Measurements from ENCODE around the gene GFRA1. TPM values are rescaled to one million over a fixed set of nuclear protein-coding genes. Genes with fewer than 3 reads are reported as not detected.
A peak's percentile ranks its signal among the peaks of the same experiment; 100 is the strongest.

Gene GFRA1
- total RNA-seq, 4 donors from 2014 or later, result 21.0 to 62.5 (median 59.3) TPM

- H3K4me3 ChIP-seq, result no peak overlapping the region
- H3K9me3 ChIP-seq, result no peaks in the 10 kb centered on the region
- no peak for TF ChIP-seq EP300 (IDR thresholded peaks at IDR 0.05)
- no peak for TF ChIP-seq POLR2AphosphoS5 (IDR thresholded peaks at IDR 0.05)
- no peak for TF ChIP-seq CTCF (IDR thresholded peaks at IDR 0.05)
- no peak for TF ChIP-seq POLR2A (IDR thresholded peaks at IDR 0.05)
- 75 to 85% methylated on average over 2 to 3 of the region's 3 CpGs for WGBS, 2 donors (ENCODE audit: low coverage in 1 of 2)
- no peak for ATAC-seq
- H3K27me3 ChIP-seq, result no peaks in the 10 kb centered on the region
- no peak overlapping the region for H3K27ac ChIP-seq
- H3K4me1 ChIP-seq, result no peaks in the 10 kb centered on the region
- H3K36me3 ChIP-seq, result no peaks in the 10 kb centered on the region
Measured at GRCh38 chr10:116298586-116298985, 25.6 kb upstream of the GFRA1 start.

DNA sequence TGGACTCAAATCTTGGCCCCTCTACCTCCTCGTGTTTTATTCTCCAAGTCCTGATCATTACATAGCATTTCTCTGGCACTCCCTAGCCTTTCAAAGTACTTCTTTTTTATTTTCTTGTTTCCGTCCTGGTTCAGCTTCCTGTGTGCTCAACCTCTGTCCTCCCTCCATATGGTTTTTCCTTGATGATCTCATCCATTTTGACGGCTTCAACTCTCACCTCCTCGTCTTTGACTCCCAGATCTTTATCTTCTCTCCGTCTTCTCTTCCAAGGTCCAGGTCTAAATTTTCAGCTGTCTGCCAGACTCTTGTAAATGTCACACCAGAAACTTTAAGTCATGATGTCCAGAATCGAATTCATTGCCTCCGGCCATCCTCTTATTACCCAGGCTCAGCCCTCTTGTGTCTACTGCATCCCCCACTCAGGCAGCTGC, 23.3 kb upstream of the GFRA1 start:
- ATAC-seq, result no peak
- H3K9me3 ChIP-seq, result no peaks in the 10 kb centered on the region
- no peaks in the 10 kb centered on the region for H3K36me3 ChIP-seq
- no peak overlapping the region for H3K27ac ChIP-seq
- no peaks in the 10 kb centered on the region for H3K4me1 ChIP-seq
- H3K27me3 ChIP-seq, result peaks cover 7% of the 10 kb centered on the region
- no peak overlapping the region for H3K4me3 ChIP-seq
- WGBS, 2 donors (ENCODE audit: low coverage in 1 of 2), result 34 to 42% methylated on average over 4 to 7 of the region's 7 CpGs
- TF ChIP-seq POLR2AphosphoS5 (IDR thresholded peaks at IDR 0.05) (no peak), EP300 (IDR thresholded peaks at IDR 0.05) (no peak), POLR2A (IDR thresholded peaks at IDR 0.05) (no peak), CTCF (IDR thresholded peaks at IDR 0.05) (no peak)

GRCh38 chr10:116292493-116292892, 19.5 kb upstream of the GFRA1 start:
- Histone ChIP-seq H3K9me3 (no peaks in the 10 kb centered on the region), H3K4me3 (no peak overlapping the region)
- no peak for ATAC-seq

DNA sequence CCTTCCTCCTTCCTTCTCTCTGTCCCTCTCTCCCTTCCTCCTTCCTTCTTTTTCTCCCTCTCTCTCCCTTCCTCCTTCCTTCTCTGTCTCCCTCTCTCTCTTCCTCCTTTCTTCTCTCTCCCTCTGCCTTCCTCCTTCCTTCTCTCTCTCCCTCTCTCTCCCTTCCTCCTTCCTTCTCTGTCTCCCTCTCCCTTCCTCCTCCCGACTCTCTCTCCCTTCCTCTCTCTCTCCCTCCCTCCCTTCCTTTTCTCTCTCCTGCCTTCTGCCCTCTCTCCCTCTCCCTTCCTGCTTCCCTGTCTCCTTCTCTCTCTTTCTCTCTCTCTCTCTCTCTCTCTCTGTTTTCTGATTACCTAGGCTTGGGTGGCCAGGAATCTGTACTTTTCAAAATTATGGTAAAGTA, 16.6 kb upstream of the GFRA1 start:
- peaks cover 9% of the 10 kb centered on the region for H3K27me3 ChIP-seq
- H3K9me3 ChIP-seq, result no peaks in the 10 kb centered on the region
- no peak overlapping the region for H3K4me3 ChIP-seq
- no peaks in the 10 kb centered on the region for H3K36me3 ChIP-seq
- no peaks in the 10 kb centered on the region for H3K4me1 ChIP-seq
- ATAC-seq, result no peak
- WGBS, 2 donors (ENCODE audit: low coverage in 1 of 2), result 8% methylated on average over 1 of the region's 1 CpG; no CpG with 5 or more reads in 1 of the 2 donors
- no peak overlapping the region for H3K27ac ChIP-seq
- TF ChIP-seq POLR2AphosphoS5 (IDR thresholded peaks at IDR 0.05) (no peak), POLR2A (IDR thresholded peaks at IDR 0.05) (no peak), CTCF (IDR thresholded peaks at IDR 0.05) (no peak), EP300 (IDR thresholded peaks at IDR 0.05) (no peak)

More at GRCh38 chr10:116292493-116292892, 19.5 kb upstream of the GFRA1 start:
- TF ChIP-seq EP300 (IDR thresholded peaks at IDR 0.05) (no peak), POLR2A (IDR thresholded peaks at IDR 0.05) (no peak), CTCF (IDR thresholded peaks at IDR 0.05) (no peak)
- Histone ChIP-seq H3K36me3 (no peaks in the 10 kb centered on the region), H3K27ac (no peak overlapping the region), H3K4me1 (no peaks in the 10 kb centered on the region), H3K27me3 (peaks cover 9% of the 10 kb centered on the region)

- Histone ChIP-seq H3K9me3 (no peaks in the 10 kb centered on the region), H3K27ac (no peak overlapping the region), H3K36me3 (no peaks in the 10 kb centered on the region), H3K4me3 (no peak overlapping the region), H3K27me3 (peaks cover 22% of the 10 kb centered on the region), H3K4me1 (no peaks in the 10 kb centered on the region)
- TF ChIP-seq POLR2A (IDR thresholded peaks at IDR 0.05), result no peak
- TF ChIP-seq CTCF (IDR thresholded peaks at IDR 0.05), result peak; percentile 11 to 69 (median 68)
- no peak for TF ChIP-seq EP300 (IDR thresholded peaks at IDR 0.05)
- no peak for TF ChIP-seq POLR2AphosphoS5 (IDR thresholded peaks at IDR 0.05)
- 0 to 43% methylated on average over 1 of the region's 1 CpG for WGBS, 2 donors (ENCODE audit: low coverage in 1 of 2)
- ATAC-seq, result no peak
Measured at GRCh38 chr10:116287906-116288501, 15.0 kb upstream of the GFRA1 start.
